SU-DHL-6 (cell line): Measurements from ENCODE around the gene BBS1.

Source experiments
- H2AFZ ChIP-seq: fragments of 200-600 bp; sonication (generic); 2 replicates; pipeline ENCODE4 v1.6.1; 2014; ENCODE audit warnings: low read depth, mild to moderate bottlenecking, moderate library complexity, mixed read lengths, antibody characterized with exemption, low read length; ENCODE audit not compliant: severe bottlenecking
- H3F3A ChIP-seq: fragments of 200-600 bp; shearing (Covaris generic); 2 replicates; pipeline ENCODE4 v1.6.0; 2016; ENCODE audit warnings: antibody characterized with exemption, mild to moderate bottlenecking; ENCODE audit not compliant: insufficient read depth
- H3K27ac ChIP-seq: fragments of 200-600 bp; sonication (generic); 2 replicates; pipeline ENCODE4 v1.5.1; 2016; ENCODE audit warnings: low read depth, mild to moderate bottlenecking, low read length, moderate library complexity, mixed read lengths
- H3K27me3 ChIP-seq: fragments of 200-600 bp; sonication (generic), shearing (Covaris generic); 2 replicates; pipeline ENCODE4 v1.6.0; 2014; ENCODE audit warnings: mild to moderate bottlenecking, low read length
- H3K36me3 ChIP-seq: fragments of 200-600 bp; sonication (generic); 2 replicates; pipeline ENCODE4 v1.6.1; 2014; ENCODE audit warnings: mild to moderate bottlenecking, low read length, mixed read lengths
- H3K4me2 ChIP-seq: fragments of 300-600, 200-600 bp; shearing (Covaris generic), sonication (generic); 2 replicates; pipeline ENCODE4 v1.6.0; 2014; ENCODE audit warnings: low read length, low read depth, mild to moderate bottlenecking; ENCODE audit not compliant: poor library complexity, severe bottlenecking
- H3K4me3 ChIP-seq: fragments of 200-600 bp; sonication (generic); 2 replicates; pipeline ENCODE4 v1.5.1; 2014; ENCODE audit warnings: antibody characterized with exemption, low read length, mild to moderate bottlenecking, mixed read lengths; ENCODE audit not compliant: insufficient read depth, poor library complexity, severe bottlenecking
- H3K79me2 ChIP-seq: fragments of 200-600 bp; sonication (generic); 2 replicates; pipeline ENCODE4 v1.6.1; 2014; ENCODE audit warnings: mild to moderate bottlenecking, low read length, moderate library complexity; ENCODE audit not compliant: insufficient read depth
- H3K9ac ChIP-seq: fragments of 200-600 bp; sonication (generic); 2 replicates; pipeline ENCODE4 v1.7.0; 2014; ENCODE audit warnings: mild to moderate bottlenecking, low read length
- H3K9me2 ChIP-seq: fragments of 200-600 bp; sonication (generic); replicated peaks from 2 replicates; pipeline ENCODE4 v1.6.1; 2014; ENCODE audit warnings: low read length; ENCODE audit not compliant: insufficient read depth
- H3K9me3 ChIP-seq: fragments of 200-600 bp; sonication (generic); 2 replicates; pipeline ENCODE4 v1.6.1; 2014; ENCODE audit warnings: low read length, mixed read lengths; ENCODE audit not compliant: insufficient read depth
- H4K20me1 ChIP-seq: fragments of 200-600 bp; sonication (generic); 2 replicates; pipeline ENCODE4 v1.6.1; 2014; ENCODE audit warnings: low read depth, mild to moderate bottlenecking, antibody characterized with exemption, low read length, moderate library complexity, mixed read lengths
- EZH2phosphoT487 ChIP-seq: fragments of 200-600 bp; sonication (generic), shearing (Covaris generic); conservative IDR thresholded peaks from 2 replicates; pipeline ENCODE4 v1.6.1; 2018; ENCODE audit warnings: mild to moderate bottlenecking, antibody characterized with exemption, low read length, moderate library complexity, mixed read lengths
- TF ChIP-seq, protein P1 (sequence below): fragments of 200-600 bp; sonication (generic); IDR thresholded peaks from one replicate; pipeline ENCODE4 v1.5.1; 2017; ENCODE audit warnings: antibody characterized with exemption, mild to moderate bottlenecking, low read length, moderate library complexity; ENCODE audit not compliant: insufficient read depth, poor library complexity, severe bottlenecking

The BBS1 gene

DNA sequence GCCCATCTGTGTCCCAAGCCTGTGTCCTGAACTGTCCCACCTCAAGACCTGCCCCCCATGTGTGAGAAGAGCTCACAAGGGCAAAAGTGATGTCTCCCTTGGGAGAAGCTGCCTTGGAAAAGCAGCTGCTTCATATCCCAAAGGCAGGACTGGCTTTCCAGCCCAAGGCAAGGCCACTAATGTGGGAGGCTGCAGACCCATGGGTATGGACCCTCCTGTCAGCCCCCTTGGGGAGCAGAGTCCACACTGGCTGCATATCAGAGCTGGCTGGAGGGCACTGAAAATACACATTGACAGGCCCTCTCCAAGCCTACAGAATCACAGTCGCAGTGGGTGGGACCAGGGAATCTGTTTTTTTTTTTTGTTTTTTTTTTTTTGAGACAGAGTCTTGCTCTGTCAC, 41.0 kb upstream of the BBS1 start:
- Histone ChIP-seq H3K27me3 (no peaks in the 10 kb centered on the region), H3K9ac (no peak overlapping the region), H3K4me2 (no peak overlapping the region), H3K79me2 (no peaks in the 10 kb centered on the region), H3K36me3 (no peaks in the 10 kb centered on the region), H4K20me1 (no peaks in the 10 kb centered on the region), H3K9me2 (no peaks in the 10 kb centered on the region), H3K27ac (no peak overlapping the region), H3K9me3 (no peaks in the 10 kb centered on the region), H3F3A (peaks cover 10% of the 10 kb centered on the region), H2AFZ (no peak overlapping the region), H3K4me3 (no peak overlapping the region)
- TF ChIP-seq EZH2phosphoT487 = no peak
- TF ChIP-seq, protein P1, sequence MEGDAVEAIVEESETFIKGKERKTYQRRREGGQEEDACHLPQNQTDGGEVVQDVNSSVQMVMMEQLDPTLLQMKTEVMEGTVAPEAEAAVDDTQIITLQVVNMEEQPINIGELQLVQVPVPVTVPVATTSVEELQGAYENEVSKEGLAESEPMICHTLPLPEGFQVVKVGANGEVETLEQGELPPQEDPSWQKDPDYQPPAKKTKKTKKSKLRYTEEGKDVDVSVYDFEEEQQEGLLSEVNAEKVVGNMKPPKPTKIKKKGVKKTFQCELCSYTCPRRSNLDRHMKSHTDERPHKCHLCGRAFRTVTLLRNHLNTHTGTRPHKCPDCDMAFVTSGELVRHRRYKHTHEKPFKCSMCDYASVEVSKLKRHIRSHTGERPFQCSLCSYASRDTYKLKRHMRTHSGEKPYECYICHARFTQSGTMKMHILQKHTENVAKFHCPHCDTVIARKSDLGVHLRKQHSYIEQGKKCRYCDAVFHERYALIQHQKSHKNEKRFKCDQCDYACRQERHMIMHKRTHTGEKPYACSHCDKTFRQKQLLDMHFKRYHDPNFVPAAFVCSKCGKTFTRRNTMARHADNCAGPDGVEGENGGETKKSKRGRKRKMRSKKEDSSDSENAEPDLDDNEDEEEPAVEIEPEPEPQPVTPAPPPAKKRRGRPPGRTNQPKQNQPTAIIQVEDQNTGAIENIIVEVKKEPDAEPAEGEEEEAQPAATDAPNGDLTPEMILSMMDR = no peak

DNA sequence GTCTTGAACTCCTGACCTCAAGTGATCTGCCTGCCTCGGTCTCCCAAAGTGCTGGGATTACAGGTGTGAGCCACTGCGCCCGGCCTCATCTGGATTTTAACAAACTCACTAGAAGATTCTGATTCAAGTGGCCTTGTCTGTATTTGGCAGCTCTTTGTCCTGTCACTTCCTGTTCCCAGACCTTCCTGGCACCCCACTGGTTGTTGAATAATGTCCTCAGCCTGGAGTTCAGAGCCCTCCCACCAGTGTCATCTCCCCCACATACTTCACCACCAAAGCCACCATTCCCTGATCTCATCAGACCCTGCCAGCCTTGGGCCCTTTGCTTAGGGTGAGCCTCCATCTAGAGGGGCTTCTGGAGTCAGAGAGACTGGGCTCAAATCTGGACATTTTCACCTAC, 40.4 kb upstream of the BBS1 start:
- H3K9me3 ChIP-seq = no peaks in the 10 kb centered on the region
- H4K20me1 ChIP-seq = no peaks in the 10 kb centered on the region
- no peaks in the 10 kb centered on the region for H3K79me2 ChIP-seq
- H3K27ac ChIP-seq = no peak overlapping the region
- H3K9ac ChIP-seq = no peak overlapping the region
- no peak overlapping the region for H3K4me2 ChIP-seq
- no peaks in the 10 kb centered on the region for H3K36me3 ChIP-seq
- H3F3A ChIP-seq = peaks cover 10% of the 10 kb centered on the region
- no peak overlapping the region for H3K4me3 ChIP-seq
- H2AFZ ChIP-seq = no peak overlapping the region
- no peaks in the 10 kb centered on the region for H3K9me2 ChIP-seq
- TF ChIP-seq EZH2phosphoT487 = no peak
- TF ChIP-seq, protein P1 = no peak
- no peaks in the 10 kb centered on the region for H3K27me3 ChIP-seq

DNA sequence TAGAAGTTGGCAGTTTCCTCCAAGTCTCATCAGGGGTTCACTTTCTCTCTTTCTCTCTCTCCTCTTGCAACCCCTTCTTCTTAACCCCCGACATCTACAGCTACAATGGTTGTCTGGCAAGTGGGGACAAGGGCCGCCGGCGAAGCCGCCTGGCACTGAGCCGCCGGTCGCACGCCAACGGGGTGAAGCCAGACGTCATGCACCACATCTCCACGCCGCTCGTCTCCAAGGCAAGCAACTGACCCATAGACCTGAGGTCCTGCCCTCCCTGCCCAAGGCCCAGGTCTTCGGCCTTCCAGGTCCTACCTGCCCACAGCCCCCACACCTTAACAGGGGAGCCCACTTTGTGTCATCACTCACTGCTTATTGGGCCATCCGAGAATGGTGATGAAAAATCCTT, 39.3 kb upstream of the BBS1 start:
- H3K4me3 ChIP-seq = no peak overlapping the region
- no peaks in the 10 kb centered on the region for H4K20me1 ChIP-seq
- H3K9me2 ChIP-seq = no peaks in the 10 kb centered on the region
- no peaks in the 10 kb centered on the region for H3K9me3 ChIP-seq
- no peak overlapping the region for H3K27ac ChIP-seq
- TF ChIP-seq, protein P1 = no peak
- no peak for TF ChIP-seq EZH2phosphoT487
- no peaks in the 10 kb centered on the region for H3K36me3 ChIP-seq
- H3K27me3 ChIP-seq = no peaks in the 10 kb centered on the region
- no peak overlapping the region for H3K9ac ChIP-seq
- no peak overlapping the region for H3K4me2 ChIP-seq
- no peaks in the 10 kb centered on the region for H3K79me2 ChIP-seq
- peaks cover 4% of the 10 kb centered on the region; the same call in 1 of the 2 replicates for H3F3A ChIP-seq
- H2AFZ ChIP-seq = no peak overlapping the region
